DOHH2 (cell line): Measurements from ENCODE around the gene POLN.

ENCODE experiments used
- CTCF ChIP-seq: fragments of 200-600 bp; sonication (generic); IDR thresholded peaks from one replicate; pipeline ENCODE4 v1.5.1; 2014; ENCODE audit warnings: antibody characterized with exemption, mild to moderate bottlenecking, low read depth, low read length; ENCODE audit not compliant: poor library complexity, severe bottlenecking
- EZH2phosphoT487 ChIP-seq: fragments of 200-600 bp; sonication (generic); IDR thresholded peaks from 2 replicates; pipeline ENCODE4 v1.6.1; 2017; ENCODE audit warnings: borderline replicate concordance, mild to moderate bottlenecking, antibody characterized with exemption, low read length, moderate library complexity, mixed read lengths

GRCh38 chr4:2284161-2284933 is 42.4 kb upstream of the POLN start:
- TF ChIP-seq CTCF (no peak), EZH2phosphoT487 (no peak)
